Uterus (tissue), 2 donors: ENCODE results near the gene CWF19L1.

Experiments
- POLR2A ChIP-seq, 2 donors: fragments of 450-650 bp; IDR thresholded peaks; one replicate each; pipeline ENCODE4 v1.6.1; 2016; ENCODE audit warnings: antibody characterized with exemption in 2 of 2, mild to moderate bottlenecking in 1 of 2, moderate library complexity in 1 of 2
- TF ChIP-seq, protein P1 (sequence below), 4 experiments: fragments of 200-600 bp in 2 of 4; fragments of 450-650 bp in 2 of 4; sonication (generic) in 2 of 4; IDR thresholded peaks; one replicate each; pipeline ENCODE4 v1.5.1; 2016 to 2019; ENCODE audit warnings: antibody characterized with exemption in 4 of 4, mild to moderate bottlenecking in 2 of 4, moderate library complexity in 1 of 4

DNA sequence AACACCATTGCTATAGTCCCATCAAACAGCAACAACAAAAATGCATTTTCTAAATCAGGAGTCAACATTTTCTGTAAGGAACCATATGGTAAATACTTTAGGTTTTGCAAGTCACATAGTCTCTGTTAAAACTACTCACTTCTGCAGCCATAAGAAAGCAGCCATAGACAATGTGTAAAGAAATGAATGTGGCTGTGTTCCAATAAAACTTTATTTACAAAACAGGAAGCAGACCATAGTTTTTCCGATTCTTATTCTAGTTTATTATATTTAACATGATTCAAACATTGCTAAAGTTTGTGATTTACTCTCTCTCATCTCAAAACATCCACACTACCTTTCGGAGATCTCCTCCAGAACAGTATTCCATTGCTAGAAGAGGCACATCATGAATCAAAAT lies 44.9 kb downstream of the CWF19L1 start:
- TF ChIP-seq, protein P1, sequence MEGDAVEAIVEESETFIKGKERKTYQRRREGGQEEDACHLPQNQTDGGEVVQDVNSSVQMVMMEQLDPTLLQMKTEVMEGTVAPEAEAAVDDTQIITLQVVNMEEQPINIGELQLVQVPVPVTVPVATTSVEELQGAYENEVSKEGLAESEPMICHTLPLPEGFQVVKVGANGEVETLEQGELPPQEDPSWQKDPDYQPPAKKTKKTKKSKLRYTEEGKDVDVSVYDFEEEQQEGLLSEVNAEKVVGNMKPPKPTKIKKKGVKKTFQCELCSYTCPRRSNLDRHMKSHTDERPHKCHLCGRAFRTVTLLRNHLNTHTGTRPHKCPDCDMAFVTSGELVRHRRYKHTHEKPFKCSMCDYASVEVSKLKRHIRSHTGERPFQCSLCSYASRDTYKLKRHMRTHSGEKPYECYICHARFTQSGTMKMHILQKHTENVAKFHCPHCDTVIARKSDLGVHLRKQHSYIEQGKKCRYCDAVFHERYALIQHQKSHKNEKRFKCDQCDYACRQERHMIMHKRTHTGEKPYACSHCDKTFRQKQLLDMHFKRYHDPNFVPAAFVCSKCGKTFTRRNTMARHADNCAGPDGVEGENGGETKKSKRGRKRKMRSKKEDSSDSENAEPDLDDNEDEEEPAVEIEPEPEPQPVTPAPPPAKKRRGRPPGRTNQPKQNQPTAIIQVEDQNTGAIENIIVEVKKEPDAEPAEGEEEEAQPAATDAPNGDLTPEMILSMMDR (IDR thresholded peaks at IDR 0.05): no peak
- no peak for TF ChIP-seq POLR2A (IDR thresholded peaks at IDR 0.05)
